Ovary (tissue), 3 donors: Measurements from ENCODE around the gene OR5T3.

Experiments used
- EP300 ChIP-seq: sonication (generic); formaldehyde crosslinking; IDR thresholded peaks from one replicate; pipeline ENCODE4 v1.6.1; 2017; ENCODE audit warnings: antibody characterized with exemption
- POLR2A ChIP-seq: fragments of 450-650 bp; IDR thresholded peaks from one replicate; pipeline ENCODE4 v1.6.1; 2017; ENCODE audit warnings: antibody characterized with exemption, mild to moderate bottlenecking, moderate library complexity
- TF ChIP-seq, protein P1 (sequence below), 3 donors: fragments of 450-650 bp in 2 of 3; fragments of 200-600 bp in 1 of 3; IDR thresholded peaks; one replicate each; pipeline versions ENCODE4 v1.5.1 to v1.8.0; 2016 to 2022; ENCODE audit warnings: antibody characterized with exemption in 3 of 3, mild to moderate bottlenecking in 1 of 3
- donor health status: DM: no; HTN: no; CAD: no.

DNA sequence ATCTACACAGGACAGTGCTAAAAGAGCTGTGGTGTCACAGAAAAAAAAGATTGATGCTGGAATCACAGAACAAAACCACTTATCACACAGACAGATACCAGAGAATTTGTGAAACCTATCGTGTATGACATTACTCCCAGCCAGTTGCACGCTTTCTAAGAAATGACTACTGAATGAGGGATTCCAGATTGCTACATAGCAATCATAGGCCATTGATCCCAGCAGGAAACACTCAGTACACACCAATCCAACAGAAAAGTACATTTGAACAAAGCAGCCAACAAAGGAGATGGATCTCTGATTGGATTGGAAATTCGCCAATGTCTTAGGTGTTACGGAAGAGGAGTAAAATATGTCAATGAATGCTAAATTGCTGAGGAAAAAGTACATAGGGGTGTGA, 44.8 kb downstream of the OR5T3 start:
- no peak for TF ChIP-seq POLR2A
- TF ChIP-seq, protein P1, sequence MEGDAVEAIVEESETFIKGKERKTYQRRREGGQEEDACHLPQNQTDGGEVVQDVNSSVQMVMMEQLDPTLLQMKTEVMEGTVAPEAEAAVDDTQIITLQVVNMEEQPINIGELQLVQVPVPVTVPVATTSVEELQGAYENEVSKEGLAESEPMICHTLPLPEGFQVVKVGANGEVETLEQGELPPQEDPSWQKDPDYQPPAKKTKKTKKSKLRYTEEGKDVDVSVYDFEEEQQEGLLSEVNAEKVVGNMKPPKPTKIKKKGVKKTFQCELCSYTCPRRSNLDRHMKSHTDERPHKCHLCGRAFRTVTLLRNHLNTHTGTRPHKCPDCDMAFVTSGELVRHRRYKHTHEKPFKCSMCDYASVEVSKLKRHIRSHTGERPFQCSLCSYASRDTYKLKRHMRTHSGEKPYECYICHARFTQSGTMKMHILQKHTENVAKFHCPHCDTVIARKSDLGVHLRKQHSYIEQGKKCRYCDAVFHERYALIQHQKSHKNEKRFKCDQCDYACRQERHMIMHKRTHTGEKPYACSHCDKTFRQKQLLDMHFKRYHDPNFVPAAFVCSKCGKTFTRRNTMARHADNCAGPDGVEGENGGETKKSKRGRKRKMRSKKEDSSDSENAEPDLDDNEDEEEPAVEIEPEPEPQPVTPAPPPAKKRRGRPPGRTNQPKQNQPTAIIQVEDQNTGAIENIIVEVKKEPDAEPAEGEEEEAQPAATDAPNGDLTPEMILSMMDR (IDR thresholded peaks at IDR 0.05): no peak
- no peak for TF ChIP-seq EP300
